ENCODE data around the gene GPR171.

DNA sequence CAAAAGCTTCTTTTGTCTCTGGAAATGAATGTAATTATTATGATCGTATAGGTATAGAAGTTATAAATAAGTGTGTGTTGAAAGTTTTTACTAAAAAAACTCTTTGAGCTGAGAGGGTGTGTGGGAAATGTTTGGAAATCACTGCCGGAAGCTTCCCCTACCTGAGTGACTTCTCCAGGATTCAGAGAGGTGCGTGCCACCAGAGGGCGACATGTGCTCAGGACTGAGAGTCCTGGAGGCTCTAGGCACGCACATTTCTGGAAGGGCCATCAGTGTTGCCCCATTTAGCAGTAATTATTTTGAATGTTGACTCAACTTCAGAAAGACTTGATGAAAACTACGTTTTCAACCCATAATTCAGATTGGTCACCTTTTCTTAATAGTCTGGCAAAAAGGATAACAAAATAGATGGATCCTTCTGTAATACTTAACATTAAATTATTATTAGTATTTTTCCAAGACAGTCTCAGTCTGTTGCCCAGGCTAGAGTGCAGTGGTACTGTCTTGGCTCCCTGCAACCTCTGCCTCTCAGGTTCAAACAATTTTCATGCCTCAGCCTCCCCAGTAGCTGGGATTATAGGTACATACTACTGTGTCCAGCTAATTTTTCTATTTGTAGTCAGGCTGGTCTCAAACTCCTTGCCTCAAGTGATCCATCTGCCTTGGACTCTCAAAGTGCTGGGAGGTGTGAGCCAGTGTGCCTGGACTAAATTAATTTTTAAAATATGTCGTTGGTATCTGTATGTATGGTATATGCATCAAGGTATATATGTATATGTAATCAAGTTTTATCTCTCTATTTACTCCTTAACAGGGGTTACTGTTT lies 34.5 kb downstream of the GPR171 start:
- TF ChIP-seq, protein P1, sequence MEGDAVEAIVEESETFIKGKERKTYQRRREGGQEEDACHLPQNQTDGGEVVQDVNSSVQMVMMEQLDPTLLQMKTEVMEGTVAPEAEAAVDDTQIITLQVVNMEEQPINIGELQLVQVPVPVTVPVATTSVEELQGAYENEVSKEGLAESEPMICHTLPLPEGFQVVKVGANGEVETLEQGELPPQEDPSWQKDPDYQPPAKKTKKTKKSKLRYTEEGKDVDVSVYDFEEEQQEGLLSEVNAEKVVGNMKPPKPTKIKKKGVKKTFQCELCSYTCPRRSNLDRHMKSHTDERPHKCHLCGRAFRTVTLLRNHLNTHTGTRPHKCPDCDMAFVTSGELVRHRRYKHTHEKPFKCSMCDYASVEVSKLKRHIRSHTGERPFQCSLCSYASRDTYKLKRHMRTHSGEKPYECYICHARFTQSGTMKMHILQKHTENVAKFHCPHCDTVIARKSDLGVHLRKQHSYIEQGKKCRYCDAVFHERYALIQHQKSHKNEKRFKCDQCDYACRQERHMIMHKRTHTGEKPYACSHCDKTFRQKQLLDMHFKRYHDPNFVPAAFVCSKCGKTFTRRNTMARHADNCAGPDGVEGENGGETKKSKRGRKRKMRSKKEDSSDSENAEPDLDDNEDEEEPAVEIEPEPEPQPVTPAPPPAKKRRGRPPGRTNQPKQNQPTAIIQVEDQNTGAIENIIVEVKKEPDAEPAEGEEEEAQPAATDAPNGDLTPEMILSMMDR (IDR thresholded peaks at IDR 0.05 in 8 of 11, conservative IDR thresholded peaks at IDR 0.05 in 3 of 11), result peak; percentile 45 to 78 (median 69)
- TF ChIP-seq POLR2AphosphoS5 (IDR thresholded peaks at IDR 0.05), result peak in 1 of 3 donors; percentile 8

Measured in spleen (tissue), 7 donors.